ENCODE data around the gene NRAS. TPM values are rescaled to one million over a fixed set of nuclear protein-coding genes. Genes with fewer than 3 reads are reported as not detected.

The NRAS gene
- total RNA-seq, 2 experiments from 2014 or later, result 28.9 to 30.4 TPM

- Mint-ChIP-seq H3K27me3 (peaks cover 25% of the 10 kb centered on the region), H3K4me3 (no peak overlapping the region), H3K9me3 (no peaks in the 10 kb centered on the region), H3K4me1 (ENCODE audit: low read depth) (no peaks in the 10 kb centered on the region), H3K36me3 (ENCODE audit: low read depth) (no peaks in the 10 kb centered on the region), H3K27ac (no peak overlapping the region)
- TF ChIP-seq, protein P1, sequence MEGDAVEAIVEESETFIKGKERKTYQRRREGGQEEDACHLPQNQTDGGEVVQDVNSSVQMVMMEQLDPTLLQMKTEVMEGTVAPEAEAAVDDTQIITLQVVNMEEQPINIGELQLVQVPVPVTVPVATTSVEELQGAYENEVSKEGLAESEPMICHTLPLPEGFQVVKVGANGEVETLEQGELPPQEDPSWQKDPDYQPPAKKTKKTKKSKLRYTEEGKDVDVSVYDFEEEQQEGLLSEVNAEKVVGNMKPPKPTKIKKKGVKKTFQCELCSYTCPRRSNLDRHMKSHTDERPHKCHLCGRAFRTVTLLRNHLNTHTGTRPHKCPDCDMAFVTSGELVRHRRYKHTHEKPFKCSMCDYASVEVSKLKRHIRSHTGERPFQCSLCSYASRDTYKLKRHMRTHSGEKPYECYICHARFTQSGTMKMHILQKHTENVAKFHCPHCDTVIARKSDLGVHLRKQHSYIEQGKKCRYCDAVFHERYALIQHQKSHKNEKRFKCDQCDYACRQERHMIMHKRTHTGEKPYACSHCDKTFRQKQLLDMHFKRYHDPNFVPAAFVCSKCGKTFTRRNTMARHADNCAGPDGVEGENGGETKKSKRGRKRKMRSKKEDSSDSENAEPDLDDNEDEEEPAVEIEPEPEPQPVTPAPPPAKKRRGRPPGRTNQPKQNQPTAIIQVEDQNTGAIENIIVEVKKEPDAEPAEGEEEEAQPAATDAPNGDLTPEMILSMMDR (IDR thresholded peaks at IDR 0.05), result no peak
- ChIA-PET POLR2A (no interaction called here), CTCF (interaction anchor here (1.2 kb wide), 1 partner anchor 8 kb away, joined by 4 read pairs; no protein-coding TSS in a partner anchor)
- DNase-seq, result no peak
- intact Hi-C loops (cut with DNase I, micrococcal nuclease), result no loop called here
- Histone ChIP-seq H3K4me3 (ENCODE audit: low read length) (no peak overlapping the region), H3K36me3 (ENCODE audit: insufficient read depth, low read length) (no peaks in the 10 kb centered on the region), H3K27ac (ENCODE audit: low read depth in 1 of 2, low read length in 2 of 2) (no peak overlapping the region), H3K4me1 (ENCODE audit: insufficient read depth, low read length) (no peaks in the 10 kb centered on the region), H3K27me3 (ENCODE audit: control insufficient read depth in 1 of 2, insufficient read depth in 2 of 2, low read length in 2 of 2) (no peaks in the 10 kb centered on the region), H3K9me3 (ENCODE audit: control insufficient read depth in 1 of 2, insufficient read depth in 1 of 2, low read length in 2 of 2) (no peaks in the 10 kb centered on the region)
- no peak for ATAC-seq (ENCODE audit: poor library complexity)
These were observed 21.8 kb downstream of the NRAS start for GRCh38 chr1:114694540-114695310.

GRCh38 chr1:114692947-114693346 lies 23.6 kb downstream of the NRAS start:
- ATAC-seq (ENCODE audit: poor library complexity), result no peak

GRCh38 chr1:114691061-114691460 lies 25.5 kb downstream of the NRAS start:
- intact Hi-C loops (cut with DNase I, micrococcal nuclease), result no loop called here
- ATAC-seq (ENCODE audit: poor library complexity), result no peak
- CTCF ChIA-PET, result no interaction called here

More at GRCh38 chr1:114692947-114693346, 23.6 kb downstream of the NRAS start:
- no peaks in the 10 kb centered on the region for H3K4me1 ChIP-seq (ENCODE audit: insufficient read depth, low read length)
- Mint-ChIP-seq H3K27ac (no peak overlapping the region), H3K9me3 (no peaks in the 10 kb centered on the region), H3K36me3 (ENCODE audit: low read depth) (no peaks in the 10 kb centered on the region), H3K4me1 (ENCODE audit: low read depth) (no peaks in the 10 kb centered on the region), H3K27me3 (peaks cover 37% of the 10 kb centered on the region), H3K4me3 (no peak overlapping the region)
- no peak for DNase-seq
- ChIA-PET POLR2A (no interaction called here), CTCF (no interaction called here)
- H3K9me3 ChIP-seq (ENCODE audit: control insufficient read depth in 1 of 2, insufficient read depth in 1 of 2, low read length in 2 of 2), result no peaks in the 10 kb centered on the region
- H3K27ac ChIP-seq (ENCODE audit: low read depth in 1 of 2, low read length in 2 of 2), result no peak overlapping the region
- TF ChIP-seq, protein P1 (IDR thresholded peaks at IDR 0.05), result no peak
- no peak overlapping the region for H3K4me3 ChIP-seq (ENCODE audit: low read length)
- H3K27me3 ChIP-seq (ENCODE audit: control insufficient read depth in 1 of 2, insufficient read depth in 2 of 2, low read length in 2 of 2), result peaks cover 0 to 8% of the 10 kb centered on the region in 2 experiments
- intact Hi-C loops (cut with DNase I, micrococcal nuclease), result no loop called here
- no peaks in the 10 kb centered on the region for H3K36me3 ChIP-seq (ENCODE audit: insufficient read depth, low read length)

More at GRCh38 chr1:114691061-114691460, 25.5 kb downstream of the NRAS start:
- H3K4me3 Mint-ChIP-seq, result no peak overlapping the region
- no peaks in the 10 kb centered on the region for H3K36me3 Mint-ChIP-seq (ENCODE audit: low read depth)
- H3K36me3 ChIP-seq (ENCODE audit: insufficient read depth, low read length), result no peaks in the 10 kb centered on the region
- peaks cover 5 to 9% of the 10 kb centered on the region in 2 experiments for H3K27me3 ChIP-seq (ENCODE audit: control insufficient read depth in 1 of 2, insufficient read depth in 2 of 2, low read length in 2 of 2)
- no peak overlapping the region for H3K27ac Mint-ChIP-seq
- H3K27ac ChIP-seq (ENCODE audit: low read depth in 1 of 2, low read length in 2 of 2), result no peak overlapping the region
- TF ChIP-seq, protein P1 (IDR thresholded peaks at IDR 0.05), result no peak
- no peaks in the 10 kb centered on the region for H3K4me1 ChIP-seq (ENCODE audit: insufficient read depth, low read length)
- no peaks in the 10 kb centered on the region for H3K4me1 Mint-ChIP-seq (ENCODE audit: low read depth)
- no peak for DNase-seq
- POLR2A ChIA-PET, result no interaction called here
- no peaks in the 10 kb centered on the region for H3K9me3 ChIP-seq (ENCODE audit: control insufficient read depth in 1 of 2, insufficient read depth in 1 of 2, low read length in 2 of 2)
- peaks cover 52% of the 10 kb centered on the region for H3K27me3 Mint-ChIP-seq
- no peaks in the 10 kb centered on the region for H3K9me3 Mint-ChIP-seq
- H3K4me3 ChIP-seq (ENCODE audit: low read length), result no peak overlapping the region
